HCT116 (cell line): ENCODE measurements around the gene MAP2K6. TPM values are rescaled to one million over a fixed set of nuclear protein-coding genes. Genes with fewer than 3 reads are reported as not detected.

Experiments used
- ATAC-seq: fragments of 200-7000 bp; cut with Tn5 transposase; 2 replicates; pipeline ENCODE4 v1.9.1; 2020; ENCODE audit warnings: mild to moderate bottlenecking, moderate library complexity
- BruUV-seq: library from RNA; stranded (reverse); fragments of 400-500 nt; replicated peaks from 2 replicates; lab custom pipeline; 2021; lab: Mats Ljungman, UMichigan
- CTCF ChIA-PET: fragments of 300-600 bp; sonication (Branson Sonifier 250); formaldehyde crosslinking; loops from one replicate; lab custom pipeline; 2021; ENCODE audit warnings: antibody characterized with exemption; lab: Charles Lee
- POLR2A ChIA-PET: fragments of 300-600, 350-600 bp; sonication (Branson Sonifier 250); formaldehyde crosslinking; loops from one replicate; lab custom pipeline; 2021; ENCODE audit warnings: antibody characterized with exemption; lab: Charles Lee
- RAD21 ChIA-PET, 2 experiments: fragments of 300-600 bp; sonication (Branson Sonifier 250); formaldehyde crosslinking; loops; one replicate each; lab custom pipeline; 2023; ENCODE audit warnings: low total read pairs in 2 of 2; ENCODE audit not compliant: uncharacterized antibody in 2 of 2, unreplicated experiment in 2 of 2, low non-redundant PET in 1 of 2; lab: Charles Lee
- DNase-seq: peaks from one replicate; pipeline ENCODE4 v3.0.0-alpha.2; 2010; ENCODE audit warnings: low read depth, low spot score
- H2AFZ ChIP-seq: fragments of 200-600 bp; shearing (Covaris generic), sonication (generic); 2 replicates; pipeline ENCODE4 v1.6.1; 2017; ENCODE audit warnings: low read depth, mixed run types, mixed read lengths, antibody characterized with exemption, low read length; ENCODE audit not compliant: poor library complexity, severe bottlenecking
- H3K27ac ChIP-seq: 2 replicates; pipeline ENCODE4 v1.5.1; 2012; ENCODE audit warnings: low read depth, low read length
- H3K27me3 ChIP-seq: fragments of 200-600 bp; sonication (generic); 2 replicates; pipeline ENCODE4 v1.6.1; 2016; ENCODE audit warnings: mixed run types, low read length, mixed read lengths; ENCODE audit not compliant: insufficient read depth
- H3K36me3 ChIP-seq, 2 experiments: fragments of 200-500 bp in 1 of 2; fragments of 200-600 bp in 1 of 2; sonication (Bioruptor generic) in 1 of 2; sonication (generic) in 1 of 2; 2 replicates each; pipeline versions ENCODE4 v1.5.1 to v1.6.1; 2014 to 2016; ENCODE audit warnings: low read length in 2 of 2, inconsistent platforms in 1 of 2, mixed read lengths in 1 of 2, mixed run types in 1 of 2; ENCODE audit not compliant: insufficient read depth in 2 of 2, control insufficient read depth in 1 of 2
- H3K4me1 ChIP-seq, 2 experiments: fragments of 200-600 bp in 1 of 2; sonication (generic) in 1 of 2; 2 replicates each; pipeline versions ENCODE4 v1.5.1 to v1.6.1; 2012 to 2017; ENCODE audit warnings: low read length in 2 of 2, inconsistent platforms in 1 of 2, mild to moderate bottlenecking in 1 of 2, mixed read lengths in 1 of 2, mixed run types in 1 of 2, moderate library complexity in 1 of 2; ENCODE audit not compliant: insufficient read depth in 2 of 2, control insufficient read depth in 1 of 2
- H3K4me2 ChIP-seq: fragments of 200-600 bp; sonication (generic); 2 replicates; pipeline ENCODE4 v1.6.1; 2017; ENCODE audit warnings: mixed run types, low read length, mixed read lengths
- H3K4me3 ChIP-seq, 2 experiments: fragments of 200-600 bp in 1 of 2; sonication (generic) in 1 of 2; replicated peaks in 1 of 2; 2 replicates each; pipeline ENCODE4 v1.5.1; 2011 to 2016; ENCODE audit warnings: low read length in 2 of 2, control low read depth in 1 of 2, low read depth in 1 of 2, mild to moderate bottlenecking in 1 of 2, mixed read lengths in 1 of 2, mixed run types in 1 of 2
- H3K79me2 ChIP-seq: fragments of 200-600 bp; sonication (generic); 2 replicates; pipeline ENCODE4 v1.6.1; 2017; ENCODE audit warnings: mild to moderate bottlenecking, mixed run types, low read length, moderate library complexity, mixed read lengths; ENCODE audit not compliant: insufficient read depth
- H3K9ac ChIP-seq: fragments of 200-600 bp; sonication (generic); 2 replicates; pipeline ENCODE4 v1.6.1; 2016; ENCODE audit warnings: low read length, mixed read lengths
- H3K9me2 ChIP-seq: fragments of 200-600 bp; sonication (generic), shearing (Covaris generic); 2 replicates; pipeline ENCODE4 v1.6.1; 2017; ENCODE audit warnings: mixed run types, mild to moderate bottlenecking, moderate library complexity; ENCODE audit not compliant: insufficient read depth
- H3K9me3 ChIP-seq, 2 experiments: fragments of 200-500 bp in 1 of 2; fragments of 200-600 bp in 1 of 2; sonication (Bioruptor generic) in 1 of 2; sonication (generic) in 1 of 2; 2 replicates each; pipeline ENCODE4 v1.6.1; 2014 to 2017; ENCODE audit warnings: low read length in 2 of 2, mixed read lengths in 2 of 2, inconsistent platforms in 1 of 2, low read depth in 1 of 2, mild to moderate bottlenecking in 1 of 2, mixed run types in 1 of 2, moderate library complexity in 1 of 2; ENCODE audit not compliant: control insufficient read depth in 1 of 2, insufficient read depth in 1 of 2
- H4K20me1 ChIP-seq: fragments of 200-600 bp; sonication (generic), shearing (Covaris generic); 2 replicates; pipeline ENCODE4 v1.6.1; 2017; ENCODE audit warnings: mixed run types, mild to moderate bottlenecking, moderate library complexity; ENCODE audit not compliant: insufficient read depth
- ATF3 ChIP-seq: IDR thresholded peaks from 2 replicates; pipeline ENCODE4 v1.6.1; 2012
- CBX3 ChIP-seq: IDR thresholded peaks from 2 replicates; pipeline ENCODE4 v1.6.1; 2012; ENCODE audit warnings: low read depth
- CTCF ChIP-seq, 3 experiments: fragments of 200-600 bp in 1 of 3; sonication (generic) in 1 of 3; IDR thresholded peaks in 2 of 3; conservative IDR thresholded peaks in 1 of 3; 2 replicates each; pipeline ENCODE4 v1.5.1; 2012 to 2017; ENCODE audit warnings: low read depth in 2 of 3, low read length in 2 of 3, antibody characterized with exemption in 1 of 3, borderline replicate concordance in 1 of 3, control low read depth in 1 of 3, mild to moderate bottlenecking in 1 of 3, mixed read lengths in 1 of 3, mixed run types in 1 of 3, moderate library complexity in 1 of 3; ENCODE audit not compliant: insufficient read depth in 1 of 3
- EGR1 ChIP-seq: IDR thresholded peaks from 2 replicates; pipeline ENCODE4 v1.6.1; 2012; ENCODE audit warnings: low read depth
- EZH2phosphoT487 ChIP-seq: fragments of 200-600 bp; IDR thresholded peaks from 2 replicates; pipeline ENCODE4 v1.6.1; 2018; ENCODE audit warnings: antibody characterized with exemption, borderline replicate concordance
- MAX ChIP-seq: IDR thresholded peaks from 2 replicates; pipeline ENCODE4 v1.6.1; 2012
- RAD21 ChIP-seq: IDR thresholded peaks from 2 replicates; pipeline ENCODE4 v1.6.1; 2012; ENCODE audit warnings: low read depth, mild to moderate bottlenecking
- SIN3A ChIP-seq: IDR thresholded peaks from 2 replicates; pipeline ENCODE4 v1.6.1; 2012; ENCODE audit warnings: low read depth
- SP1 ChIP-seq: IDR thresholded peaks from 2 replicates; pipeline ENCODE4 v1.6.1; 2012; ENCODE audit warnings: low read depth
- SRF ChIP-seq: IDR thresholded peaks from 2 replicates; pipeline ENCODE4 v1.6.1; 2012; ENCODE audit warnings: low read depth
- TCF7L2 ChIP-seq: IDR thresholded peaks from 2 replicates; pipeline ENCODE4 v1.7.0; 2011; ENCODE audit warnings: borderline replicate concordance, inconsistent platforms; ENCODE audit not compliant: insufficient read depth, insufficient read length; ENCODE audit errors: extremely low read depth
- YY1 ChIP-seq: IDR thresholded peaks from 2 replicates; pipeline ENCODE4 v1.6.1; 2011; ENCODE audit warnings: low read length, low read depth, moderate library complexity, mild to moderate bottlenecking; ENCODE audit not compliant: insufficient replicate concordance; ENCODE audit errors: extremely low read depth
- ZBTB33 ChIP-seq: IDR thresholded peaks from 2 replicates; pipeline ENCODE4 v1.6.1; 2011; ENCODE audit warnings: mild to moderate bottlenecking, low read length, moderate library complexity; ENCODE audit not compliant: insufficient replicate concordance; ENCODE audit errors: extremely low read depth
- ZFX ChIP-seq: fragments of 450-650 bp; IDR thresholded peaks from 2 replicates; pipeline ENCODE4 v1.6.1; 2017
- intact Hi-C: fragments of 100-400 bp; cut with micrococcal nuclease; formaldehyde crosslinking; loops from 2 replicates; pipeline ENCODE4 v1.10.0; 2022
- total RNA-seq: library from RNA; stranded (reverse); gene quantifications from one replicate; pipeline ENCODE4 v1.2.1, GENCODE V29; 2021; ENCODE audit not compliant: unreplicated experiment

The MAP2K6 gene
- total RNA-seq, 1 experiment from 2014 or later = 0.22 TPM

- no peak for TF ChIP-seq EGR1
- TF ChIP-seq ZFX = no peak
Measured at GRCh38 chr17:69588827-69589239, 174.3 kb downstream of the MAP2K6 start (continued).

GRCh38 chr17:69590671-69591070 lies 176.2 kb downstream of the MAP2K6 start:
- ATAC-seq (no peak), DNase-seq (no peak)
- Histone ChIP-seq H3K4me3 (no peak overlapping the region), H3K9ac (no peak overlapping the region), H4K20me1 (no peaks in the 10 kb centered on the region), H3K4me2 (no peak overlapping the region), H3K79me2 (no peaks in the 10 kb centered on the region), H2AFZ (no peak overlapping the region), H3K9me3 (no peaks in the 10 kb centered on the region), H3K36me3 (no peaks in the 10 kb centered on the region), H3K27ac (no peak overlapping the region), H3K4me1 (no peaks in the 10 kb centered on the region), H3K9me2 (no peaks in the 10 kb centered on the region), H3K27me3 (peaks cover 4% of the 10 kb centered on the region; the same call in 1 of the 2 replicates)
- TF ChIP-seq MAX (no peak), CTCF (IDR thresholded peaks at IDR 0.05 in 2 of 3, conservative IDR thresholded peaks at IDR 0.05 in 1 of 3; ENCODE audit: borderline replicate concordance in 1 of 3, insufficient read depth in 1 of 3, low read depth in 2 of 3, low read length in 2 of 3) (no peak)
- POLR2A ChIA-PET = no interaction called here
- RAD21 ChIA-PET = no interaction called here
- CTCF ChIA-PET = interaction anchor here (1.5 kb wide), 1 partner anchor 16 kb away, joined by 7 read pairs; no protein-coding TSS in a partner anchor
- intact Hi-C loops = no loop called here
- BruUV-seq = no TSS peak

GRCh38 chr17:69592692-69593350 lies 178.3 kb downstream of the MAP2K6 start:
- H2AFZ ChIP-seq = no peak overlapping the region
- H3K27me3 ChIP-seq = peaks cover 4% of the 10 kb centered on the region; the same call in 1 of the 2 replicates
- H3K9me2 ChIP-seq = no peaks in the 10 kb centered on the region
- DNase-seq (no peak), ATAC-seq (no peak)
- H3K36me3 ChIP-seq = no peaks in the 10 kb centered on the region
- no peak overlapping the region for H3K4me3 ChIP-seq
- H3K4me1 ChIP-seq = no peaks in the 10 kb centered on the region
- H3K4me2 ChIP-seq = no peak overlapping the region
- no peaks in the 10 kb centered on the region for H4K20me1 ChIP-seq
- intact Hi-C loops = no loop called here
- H3K9ac ChIP-seq = no peak overlapping the region
- CTCF ChIA-PET = no interaction called here
- H3K79me2 ChIP-seq = no peaks in the 10 kb centered on the region
- RAD21 ChIA-PET = no interaction called here
- BruUV-seq = no TSS peak
- H3K27ac ChIP-seq = no peak overlapping the region
- POLR2A ChIA-PET = no interaction called here
- H3K9me3 ChIP-seq = no peaks in the 10 kb centered on the region
- no peak for TF ChIP-seq YY1
- no peak for TF ChIP-seq TCF7L2
- no peak for TF ChIP-seq ZFX
- no peak for TF ChIP-seq ZBTB33
- no peak for TF ChIP-seq CBX3
- no peak for TF ChIP-seq SRF
- TF ChIP-seq EZH2phosphoT487 = no peak
- TF ChIP-seq SIN3A = no peak
- no peak for TF ChIP-seq ATF3
- no peak for TF ChIP-seq SP1
- TF ChIP-seq RAD21 = no peak
